Loucy (cell line): ENCODE results near the gene MOSPD2.

Source experiments
- H2AFZ ChIP-seq: fragments of 200-600 bp; sonication (generic); 2 replicates; pipeline ENCODE4 v1.6.0; 2016; ENCODE audit warnings: antibody characterized with exemption, mild to moderate bottlenecking, low read length, moderate library complexity
- H3F3A ChIP-seq: fragments of 200-600 bp; 2 replicates; pipeline ENCODE4 v1.6.0; 2016; ENCODE audit warnings: antibody characterized with exemption, low read depth, mild to moderate bottlenecking
- H3K27me3 ChIP-seq: fragments of 200-600 bp; sonication (generic); 2 replicates; pipeline ENCODE4 v1.6.1; 2014; ENCODE audit warnings: low read length, mild to moderate bottlenecking; ENCODE audit not compliant: insufficient read depth, poor library complexity, severe bottlenecking
- H3K36me3 ChIP-seq: fragments of 200-600 bp; sonication (generic); 2 replicates; pipeline ENCODE4 v1.6.1; 2016; ENCODE audit warnings: low read length; ENCODE audit not compliant: insufficient read depth
- H3K4me1 ChIP-seq: fragments of 200-600 bp; sonication (generic); 2 replicates; pipeline ENCODE4 v1.5.1; 2014; ENCODE audit warnings: low read length, mild to moderate bottlenecking; ENCODE audit not compliant: insufficient read depth, poor library complexity, severe bottlenecking
- H3K4me2 ChIP-seq: fragments of 200-600 bp; sonication (generic); 2 replicates; pipeline ENCODE4 v1.6.0; 2014; ENCODE audit warnings: antibody characterized with exemption, low read length, low read depth, mild to moderate bottlenecking; ENCODE audit not compliant: poor library complexity, severe bottlenecking
- H3K4me3 ChIP-seq: fragments of 200-600 bp; sonication (generic); 2 replicates; pipeline ENCODE4 v1.5.1; 2014; ENCODE audit warnings: low read length, mild to moderate bottlenecking, mixed read lengths; ENCODE audit not compliant: poor library complexity, severe bottlenecking
- H3K79me2 ChIP-seq: fragments of 200-600 bp; sonication (generic); 2 replicates; pipeline ENCODE4 v1.6.1; 2014; ENCODE audit warnings: low read length; ENCODE audit not compliant: insufficient read depth
- H3K9ac ChIP-seq: fragments of 200-600 bp; sonication (generic); 2 replicates; pipeline ENCODE4 v1.6.0; 2014; ENCODE audit warnings: mild to moderate bottlenecking, low read depth, low read length, moderate library complexity; ENCODE audit not compliant: poor library complexity, severe bottlenecking
- H3K9me2 ChIP-seq: fragments of 200-600 bp; sonication (generic); replicated peaks from 2 replicates; pipeline ENCODE4 v1.6.1; 2016; ENCODE audit warnings: low read depth, low read length, mixed read lengths
- H3K9me3 ChIP-seq: fragments of 200-600 bp; sonication (generic); 2 replicates; pipeline ENCODE4 v1.6.1; 2014; ENCODE audit warnings: mild to moderate bottlenecking, antibody characterized with exemption, low read length, low read depth; ENCODE audit not compliant: insufficient read depth
- H4K20me1 ChIP-seq: fragments of 200-600 bp; sonication (generic); 2 replicates; pipeline ENCODE4 v1.6.0; 2014; ENCODE audit warnings: antibody characterized with exemption, low read length, mild to moderate bottlenecking; ENCODE audit not compliant: insufficient read depth, poor library complexity, severe bottlenecking
- CTCF ChIP-seq: fragments of 200-600 bp; sonication (generic); conservative IDR thresholded peaks from 2 replicates; pipeline ENCODE4 v1.5.1; 2014; ENCODE audit warnings: mild to moderate bottlenecking, antibody characterized with exemption, low read length
- EZH2phosphoT487 ChIP-seq: fragments of 200-600 bp; IDR thresholded peaks from 2 replicates; pipeline ENCODE4 v1.6.1; 2018; ENCODE audit warnings: antibody characterized with exemption, mild to moderate bottlenecking, moderate library complexity, borderline replicate concordance

The MOSPD2 gene

GRCh38 chrX:14902537-14902936 lies 29.3 kb downstream of the MOSPD2 start:
- H3K9ac ChIP-seq = no peak overlapping the region
- H3K9me3 ChIP-seq = no peaks in the 10 kb centered on the region
- H3K9me2 ChIP-seq = no peaks in the 10 kb centered on the region
- no peaks in the 10 kb centered on the region for H3F3A ChIP-seq
- H3K36me3 ChIP-seq = peaks cover 8% of the 10 kb centered on the region; the same call in 1 of the 2 replicates
- no peaks in the 10 kb centered on the region for H3K27me3 ChIP-seq
- no peak overlapping the region for H3K4me3 ChIP-seq
- H3K79me2 ChIP-seq = no peaks in the 10 kb centered on the region
- H4K20me1 ChIP-seq = no peaks in the 10 kb centered on the region
- TF ChIP-seq EZH2phosphoT487 = no peak
- no peak for TF ChIP-seq CTCF
- no peaks in the 10 kb centered on the region for H3K4me1 ChIP-seq
- H3K4me2 ChIP-seq = no peak overlapping the region
- H2AFZ ChIP-seq = no peak overlapping the region

GRCh38 chrX:14903891-14904290 lies 30.7 kb downstream of the MOSPD2 start:
- Histone ChIP-seq H3K9me2 (no peaks in the 10 kb centered on the region), H3K4me2 (no peak overlapping the region), H2AFZ (no peak overlapping the region), H3K9ac (no peak overlapping the region), H3K79me2 (no peaks in the 10 kb centered on the region), H3K36me3 (peaks cover 5% of the 10 kb centered on the region; the same call in 1 of the 2 replicates), H4K20me1 (no peaks in the 10 kb centered on the region), H3K4me1 (no peaks in the 10 kb centered on the region), H3K27me3 (no peaks in the 10 kb centered on the region), H3F3A (no peaks in the 10 kb centered on the region), H3K4me3 (no peak overlapping the region), H3K9me3 (no peaks in the 10 kb centered on the region)
- TF ChIP-seq CTCF (no peak), EZH2phosphoT487 (no peak)

- Histone ChIP-seq H3K9ac (no peak overlapping the region), H3K36me3 (peaks cover 8% of the 10 kb centered on the region; the same call in 1 of the 2 replicates)
Observed at GRCh38 chrX:14913241-14913640, 40.0 kb downstream of the MOSPD2 start.

More at GRCh38 chrX:14913241-14913640, 40.0 kb downstream of the MOSPD2 start:
- no peak for TF ChIP-seq CTCF
- no peak for TF ChIP-seq EZH2phosphoT487
- no peaks in the 10 kb centered on the region for H4K20me1 ChIP-seq
- H3K9me3 ChIP-seq = no peaks in the 10 kb centered on the region
- H3K9me2 ChIP-seq = no peaks in the 10 kb centered on the region
- no peaks in the 10 kb centered on the region for H3K27me3 ChIP-seq
- H3K4me3 ChIP-seq = no peak overlapping the region
- H3K4me1 ChIP-seq = no peaks in the 10 kb centered on the region
- no peaks in the 10 kb centered on the region for H3F3A ChIP-seq
- H3K79me2 ChIP-seq = no peaks in the 10 kb centered on the region
- H2AFZ ChIP-seq = no peak overlapping the region
- no peak overlapping the region for H3K4me2 ChIP-seq
